GM11168 (cell line): ENCODE results near the gene TNNC2.
"Not testable (repeated sequence)": the region's sequence is repeated elsewhere in the genome, so short reads cannot be mapped to it uniquely, and the experiment has no call there.

Experiments used
- in situ Hi-C: fragments of 300-500 bp; cut with MboI; formaldehyde crosslinking; loops from one replicate; pipeline ENCODE4 v1.12.0; 2022; ENCODE audit warnings: low sequenced_read_pairs; ENCODE audit not compliant: unreplicated experiment

TNNC2 gene

DNA sequence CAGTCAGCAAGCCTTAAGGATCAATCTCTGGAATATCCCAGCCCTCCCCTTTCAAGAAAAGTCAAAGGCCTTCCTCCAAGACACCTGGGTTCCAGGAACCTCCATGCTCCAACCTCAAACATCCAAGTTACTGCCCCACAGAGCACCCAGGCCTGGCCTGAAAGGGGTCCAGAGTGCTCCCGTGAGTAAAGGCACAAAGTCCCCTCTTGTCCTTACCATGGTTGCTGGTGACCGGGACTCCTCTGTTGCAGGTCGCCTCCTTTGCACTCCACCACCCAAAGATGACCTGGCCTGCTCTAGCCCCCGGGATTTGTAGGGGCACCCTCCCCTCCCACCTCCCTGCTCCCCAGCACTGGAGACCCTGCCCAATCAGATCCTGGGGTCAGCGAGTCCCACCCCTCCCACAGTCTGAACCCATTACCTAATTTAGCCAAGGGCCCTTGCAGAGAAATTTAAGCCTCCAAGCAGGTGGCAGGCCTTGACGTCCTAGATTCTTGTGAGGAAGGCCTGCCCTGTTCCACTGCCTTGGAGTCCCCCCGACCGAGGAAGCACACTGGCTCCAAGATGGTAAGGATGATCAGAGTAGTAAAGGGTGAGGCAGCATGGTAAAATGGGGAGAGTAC, at the start of gene TNNC2:
Gene TNNC2 (minus strand): TSS at position 283 of the 623 bp plus-strand sequence. CDS start 64 bp downstream, at position 219.
- in situ Hi-C loops = no loop called here

DNA sequence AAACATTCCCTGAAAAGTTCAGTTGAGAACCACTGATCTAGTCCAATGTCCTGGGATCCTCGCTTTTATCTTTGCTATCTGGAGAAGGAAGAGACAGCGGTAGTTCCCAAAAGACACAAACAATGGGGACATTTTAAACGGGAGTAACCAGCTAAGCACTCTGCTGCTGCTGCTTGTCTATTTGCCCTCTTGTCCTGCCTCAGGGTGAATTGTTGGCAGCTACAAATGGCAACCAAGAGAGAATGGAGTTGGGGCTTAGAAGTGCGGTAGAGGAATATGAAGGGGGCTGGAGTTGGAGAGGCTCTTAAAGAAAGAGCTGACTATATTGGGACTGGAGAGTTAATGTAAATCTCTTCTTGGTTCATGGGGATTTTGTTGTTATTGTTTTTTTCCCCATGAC, 47.5 kb upstream of the TNNC2 start:
- in situ Hi-C loops = no loop called here

DNA sequence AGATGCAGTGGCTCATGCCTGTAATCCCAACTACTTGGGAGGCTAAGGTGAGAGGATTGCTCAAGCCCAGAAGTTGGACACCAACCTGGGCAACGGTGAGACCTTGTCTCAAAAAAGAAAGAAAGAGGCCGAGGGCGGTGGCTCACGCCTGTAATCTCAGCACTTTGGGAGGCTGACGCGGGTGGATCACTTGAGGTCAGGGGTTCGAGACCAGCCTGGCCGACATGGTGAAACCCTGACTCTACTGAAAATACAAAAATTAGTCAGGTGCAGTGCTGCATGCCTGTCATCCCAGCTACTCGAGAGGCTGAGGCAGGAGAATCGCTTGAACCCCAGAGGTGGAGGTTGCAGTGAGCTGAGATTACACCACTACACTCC, 47.0 kb upstream of the TNNC2 start:
- in situ Hi-C loops = not testable (repeated sequence)

DNA sequence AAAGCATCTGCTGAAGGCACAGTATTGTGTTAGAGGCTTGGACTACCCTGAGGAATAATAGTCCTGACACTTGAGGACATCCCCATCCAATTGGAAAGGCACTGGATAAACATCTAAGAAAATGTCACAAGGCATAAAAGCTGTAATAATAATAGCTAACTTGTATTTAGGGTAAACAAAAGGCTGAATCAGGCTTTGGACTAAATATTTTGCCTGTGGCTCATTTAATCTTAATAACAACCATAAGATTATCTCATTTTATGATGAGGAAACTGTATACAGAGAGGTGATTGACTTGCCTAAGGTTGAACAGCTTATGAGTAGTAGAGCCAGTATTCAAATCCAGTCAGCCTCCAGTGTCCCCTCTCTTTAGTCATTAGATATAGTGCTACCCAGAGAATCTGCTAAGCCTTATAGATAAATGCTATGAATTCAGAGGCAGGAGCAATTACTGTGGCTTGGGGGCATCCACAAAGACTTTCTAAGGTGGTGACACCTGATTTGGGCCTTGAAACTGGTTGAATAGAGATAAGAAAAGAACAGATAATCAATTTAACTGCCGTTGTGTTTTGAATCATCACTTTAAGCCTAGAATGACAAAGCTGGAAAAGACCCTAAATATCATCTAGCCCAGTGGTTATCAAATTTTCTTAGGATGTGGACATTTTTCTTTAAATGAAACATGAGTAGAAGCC, 46.4 kb upstream of the TNNC2 start:
- in situ Hi-C loops = no loop called here

DNA sequence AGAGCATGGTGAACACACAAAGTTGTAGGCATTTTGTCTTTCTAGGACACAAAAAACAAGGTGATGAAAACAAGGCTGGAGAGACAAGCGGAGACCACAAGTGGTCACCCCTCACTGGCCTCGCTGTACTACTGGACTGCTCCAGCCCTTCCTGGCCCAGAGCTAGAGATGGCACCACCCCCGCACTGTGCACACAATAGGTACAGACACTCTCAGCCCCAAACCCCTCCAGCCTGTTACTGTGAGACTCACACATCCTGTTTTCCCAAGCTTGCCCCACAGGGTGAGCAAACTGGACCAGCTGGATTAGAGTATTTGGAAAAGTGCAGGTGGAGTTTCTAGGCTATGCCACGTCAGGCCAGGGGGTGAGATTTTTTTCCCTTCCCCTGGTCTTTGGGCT, 45.5 kb upstream of the TNNC2 start:
- in situ Hi-C loops = no loop called here

DNA sequence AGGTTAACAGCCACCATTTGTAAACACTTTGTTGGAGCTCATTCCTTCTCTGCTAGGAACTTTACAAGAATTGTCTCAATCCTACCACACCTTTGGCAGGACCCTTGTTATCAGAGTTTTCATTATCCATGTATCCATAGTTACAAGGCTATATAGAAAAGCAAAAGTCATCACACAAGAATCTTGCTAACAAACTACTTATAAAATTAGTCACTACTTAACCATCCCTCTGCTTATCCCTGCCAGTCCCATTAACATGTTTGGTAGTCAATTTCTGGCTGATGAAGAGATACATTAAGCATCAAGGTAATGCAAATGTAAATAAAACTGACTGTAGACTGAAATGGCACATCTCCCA, 40.7 kb upstream of the TNNC2 start:
- in situ Hi-C loops = no loop called here

DNA sequence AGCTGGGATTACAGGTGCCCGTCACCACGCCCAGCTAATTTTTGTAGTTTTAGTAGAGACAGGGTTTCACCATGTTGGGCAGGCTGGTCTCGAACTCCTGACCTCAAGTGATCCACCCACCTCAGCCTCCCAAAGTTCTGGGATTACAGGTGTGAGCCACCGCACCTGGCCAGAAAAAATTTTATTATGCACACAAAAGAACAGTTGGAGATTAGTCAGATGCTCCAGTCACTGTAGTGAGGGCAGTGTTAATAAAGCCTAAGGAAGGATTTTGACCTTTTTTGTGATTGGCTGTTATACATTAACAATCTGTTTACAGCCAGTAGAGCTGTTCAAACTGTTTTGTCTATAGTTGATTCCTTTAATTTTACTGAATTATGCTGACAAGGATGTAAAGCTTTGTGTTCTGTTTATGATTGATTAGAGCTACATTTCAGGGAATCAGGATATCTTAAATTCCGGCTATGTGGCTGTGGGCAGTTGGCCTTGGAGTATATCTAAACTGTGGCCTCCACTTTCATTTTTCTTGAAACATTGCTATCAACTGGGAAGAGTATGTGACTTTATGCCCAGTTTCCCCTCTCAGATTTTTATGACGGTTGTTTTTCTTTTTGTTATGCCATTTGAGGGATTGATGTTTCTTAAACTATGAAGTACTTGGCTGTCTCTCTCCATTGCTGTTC, 40.2 kb upstream of the TNNC2 start:
- in situ Hi-C loops = no loop called here

DNA sequence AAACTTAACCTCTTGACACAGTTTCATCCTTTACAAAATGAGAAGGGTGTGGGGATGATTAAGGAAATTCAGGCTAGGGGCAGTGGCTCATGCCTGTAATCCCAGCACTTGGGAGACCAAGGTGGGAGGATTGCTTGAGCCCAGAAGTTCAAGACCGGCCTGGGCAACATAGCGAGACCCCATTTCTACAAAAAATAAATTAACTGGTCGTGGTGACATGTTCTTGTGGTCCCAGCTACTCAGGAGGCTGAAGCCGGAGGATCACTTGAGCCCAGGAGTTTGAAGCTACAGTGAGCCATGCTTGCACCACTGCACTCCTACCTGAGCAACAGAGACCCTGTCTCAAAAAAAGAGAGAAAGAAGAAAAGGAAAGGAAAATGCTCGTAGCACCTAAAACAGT, 39.3 kb upstream of the TNNC2 start:
- in situ Hi-C loops = no loop called here

DNA sequence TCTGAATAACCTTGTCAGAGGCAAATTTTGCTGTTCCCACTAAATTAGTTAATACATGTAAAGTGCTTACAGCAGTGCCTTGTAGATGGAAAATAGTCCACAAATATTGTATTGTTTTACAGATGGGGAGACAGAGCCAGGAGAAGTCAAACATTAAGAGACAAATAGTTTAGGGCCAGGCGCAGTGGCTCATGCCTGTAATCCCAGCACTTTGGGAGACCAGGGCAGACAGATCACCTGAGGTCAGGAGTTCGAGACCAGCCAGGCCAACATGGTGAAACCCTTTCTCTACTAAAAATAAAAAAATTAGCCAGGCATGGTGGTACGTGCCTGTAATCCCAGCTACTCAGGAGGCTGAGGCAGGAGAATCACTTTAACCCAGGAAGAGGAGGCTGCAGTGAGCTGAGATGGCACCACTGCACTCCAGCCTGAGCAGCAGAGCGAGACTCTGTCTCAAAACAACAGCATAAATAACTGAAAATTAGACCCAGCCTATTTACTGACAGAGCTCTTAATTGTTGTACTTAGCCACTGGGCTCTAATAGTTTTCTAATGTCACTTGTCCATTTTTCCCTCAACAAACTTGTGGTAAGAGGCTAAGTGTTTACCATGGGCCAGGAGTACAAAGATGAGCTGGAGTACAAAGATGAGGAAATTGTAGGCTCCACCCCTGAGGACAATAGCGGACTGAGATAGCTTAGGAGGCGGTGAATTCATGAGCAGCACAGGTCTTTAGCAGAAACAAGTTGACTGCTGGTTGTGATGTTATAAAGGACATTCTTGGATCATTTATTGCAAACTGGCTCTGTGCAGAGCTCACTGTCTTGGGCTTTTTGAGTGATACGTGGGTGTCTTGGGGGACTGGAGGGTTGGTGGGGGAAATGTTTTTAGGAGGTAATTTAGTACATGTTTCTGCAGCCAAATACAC, 36.7 kb upstream of the TNNC2 start:
- in situ Hi-C loops = no loop called here

DNA sequence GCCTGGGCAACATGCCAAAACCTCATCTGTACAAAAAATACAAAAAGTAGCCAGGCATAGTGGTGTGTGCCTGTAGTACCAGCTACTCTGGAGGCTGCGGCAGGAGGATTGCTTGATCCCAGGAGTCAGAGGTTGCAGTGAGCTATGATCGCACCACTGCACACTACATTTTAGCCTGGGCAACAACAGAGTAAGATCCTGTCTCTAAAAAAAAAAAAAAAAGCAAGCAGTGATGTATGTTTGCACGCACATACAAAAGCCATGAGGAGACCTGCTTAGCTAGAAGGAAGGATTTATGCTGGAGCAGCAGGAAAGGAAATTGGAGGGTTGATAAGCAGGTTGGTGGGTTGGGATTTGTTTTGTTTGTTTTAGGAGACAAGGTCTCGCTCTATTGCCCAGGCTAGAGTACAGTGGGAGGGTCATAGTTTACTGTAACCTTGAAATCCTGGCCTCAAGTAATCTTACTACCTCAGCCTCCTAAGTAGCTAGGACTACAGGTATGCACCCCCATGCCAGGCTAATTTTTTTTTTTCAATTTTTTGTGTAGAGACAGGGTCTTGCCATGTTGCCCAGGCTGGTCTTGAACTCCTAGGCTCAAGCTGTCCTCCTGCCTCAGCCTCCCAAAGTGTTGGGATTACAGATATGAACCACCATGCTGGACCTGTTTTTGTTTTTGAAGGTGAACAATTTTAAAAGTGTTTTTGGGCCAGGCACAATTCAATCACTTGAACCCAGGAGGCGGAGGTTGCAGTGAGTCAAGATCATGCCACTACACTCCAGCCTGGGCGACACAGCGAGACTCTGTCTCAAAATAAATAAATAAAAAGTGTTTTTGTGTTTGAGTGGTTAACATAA, 34.3 kb upstream of the TNNC2 start:
- in situ Hi-C loops = no loop called here

DNA sequence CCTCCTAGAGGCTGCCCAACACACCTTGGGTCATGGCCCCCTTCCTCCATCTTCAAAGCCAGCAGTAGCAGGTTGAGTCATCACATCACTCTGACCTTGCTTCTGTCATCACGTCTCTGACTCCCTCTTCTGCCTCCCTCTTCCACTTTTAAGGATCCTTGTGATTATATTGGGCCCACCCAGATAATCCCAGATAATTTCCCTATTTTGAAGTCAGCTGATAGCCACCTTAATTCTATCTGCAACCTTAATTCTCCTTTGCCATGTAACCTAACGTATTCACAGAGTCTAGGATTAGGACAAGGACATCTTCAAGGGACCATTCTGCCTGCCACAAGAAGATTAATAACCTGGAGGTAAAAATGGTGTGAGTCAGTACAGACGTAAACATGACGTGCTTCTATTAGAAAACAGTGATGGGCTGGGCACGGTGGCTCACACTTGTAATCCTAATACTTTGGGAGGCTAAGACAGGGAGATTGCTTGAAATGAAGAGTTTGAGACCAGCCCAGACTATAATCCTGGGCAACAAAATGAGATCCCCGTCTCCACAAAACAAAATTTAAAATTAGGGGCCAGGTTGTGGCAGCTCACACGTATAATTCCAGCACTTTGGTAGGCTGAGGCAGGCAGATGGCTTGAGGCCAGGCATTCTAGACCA, 33.6 kb upstream of the TNNC2 start:
- in situ Hi-C loops = no loop called here

DNA sequence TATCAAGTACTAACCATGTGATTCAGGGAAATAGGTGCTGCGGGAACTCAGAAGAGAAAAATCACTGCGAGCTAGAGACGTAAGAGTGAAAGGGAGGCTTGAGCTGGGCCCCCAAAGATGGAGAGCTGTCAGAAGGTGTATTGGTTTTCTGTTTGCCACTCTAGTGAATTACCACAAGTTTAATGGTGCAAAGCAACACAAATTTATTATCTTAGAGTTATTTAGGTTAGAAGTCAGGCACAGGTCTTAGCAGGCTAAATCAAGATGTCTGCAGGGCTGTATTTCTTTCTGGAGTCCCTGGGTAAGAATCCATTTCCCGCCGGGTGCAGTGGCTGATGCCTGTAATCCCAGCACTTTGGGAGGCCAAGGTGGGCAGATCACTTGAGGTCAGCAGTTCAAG, 32.8 kb upstream of the TNNC2 start:
- in situ Hi-C loops = no loop called here

DNA sequence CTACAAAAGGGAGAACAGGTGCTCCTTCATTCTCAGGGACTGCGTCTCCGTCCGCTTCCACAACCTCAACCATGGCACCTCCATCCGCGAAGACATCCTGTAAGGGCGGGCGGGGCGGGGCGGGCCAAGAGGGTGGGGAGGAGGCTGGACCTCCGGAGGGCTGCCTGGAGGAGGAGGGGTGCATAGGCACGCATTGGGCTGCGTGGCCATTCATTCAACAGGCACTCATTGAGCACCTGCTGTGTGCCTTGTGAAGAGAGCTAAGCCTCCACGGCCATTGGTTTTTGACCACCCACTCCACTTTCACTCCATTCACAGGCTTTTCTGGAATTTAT, 30.7 kb upstream of the TNNC2 start:
- in situ Hi-C loops = no loop called here

DNA sequence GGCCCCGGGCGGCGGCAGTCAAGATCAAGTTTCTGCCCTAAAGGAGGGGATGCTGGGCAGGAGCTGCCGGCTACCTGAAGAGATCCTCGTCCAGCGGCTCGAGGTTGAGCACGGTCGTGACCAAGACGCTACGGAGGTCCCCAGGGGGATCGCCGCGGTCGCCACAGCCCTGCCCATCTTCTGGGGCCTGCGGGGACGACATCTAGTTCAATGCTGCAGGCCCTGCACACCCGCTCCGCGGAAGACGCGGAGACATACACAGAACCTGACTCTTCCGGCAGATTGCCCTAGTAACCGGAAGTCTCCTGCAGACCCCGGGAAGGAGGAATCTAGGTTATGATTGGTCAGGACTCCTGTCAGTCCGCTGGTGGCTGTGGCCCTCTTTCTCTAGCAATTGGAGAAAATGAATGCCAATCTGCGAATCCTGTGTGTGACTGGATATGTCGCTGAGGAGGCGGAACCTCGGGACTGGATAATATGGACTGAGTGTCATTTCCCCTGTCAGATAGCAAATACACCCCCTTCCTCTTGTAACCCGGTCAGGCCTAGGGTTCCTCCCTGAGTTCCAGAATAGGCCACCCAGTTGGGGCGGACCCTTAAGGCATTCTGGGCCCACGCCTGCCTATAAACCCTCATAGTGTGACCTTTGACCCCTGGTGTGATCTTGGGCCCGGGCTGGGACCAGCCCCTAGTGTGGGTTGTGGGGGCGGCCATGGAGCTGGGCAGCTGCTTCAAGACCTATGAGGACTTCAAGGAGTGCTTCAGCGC, 30.2 kb upstream of the TNNC2 start, which contains the start of the genes ACOT8 and ZSWIM3:
Gene ACOT8 (minus strand): TSS at position 279 of the 768 bp plus-strand sequence. CDS start 77 bp downstream, at position 202.
Gene ZSWIM3 (plus strand): TSS at position 501 of the 768 bp plus-strand sequence. CDS start 212 bp downstream, at position 713.
- in situ Hi-C loops = no loop called here

DNA sequence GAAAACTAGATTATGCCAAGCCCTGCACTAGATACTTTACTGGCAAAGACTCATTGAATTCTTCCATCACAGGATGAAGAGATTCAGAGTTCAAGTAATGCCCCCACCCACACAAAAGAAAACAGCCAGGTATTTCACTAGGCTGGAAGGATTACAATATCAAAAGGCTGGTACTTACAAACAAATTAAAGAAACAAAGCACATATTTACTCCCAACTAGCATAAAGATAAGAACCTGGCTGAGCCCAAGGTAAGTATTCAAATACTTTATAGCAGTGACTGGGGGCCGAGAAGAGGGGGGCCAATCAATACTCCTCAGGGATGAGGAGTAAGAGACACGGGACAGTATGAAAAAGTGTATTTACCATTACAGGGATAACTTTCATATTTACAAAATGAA, 26.4 kb upstream of the TNNC2 start:
- in situ Hi-C loops = no loop called here

DNA sequence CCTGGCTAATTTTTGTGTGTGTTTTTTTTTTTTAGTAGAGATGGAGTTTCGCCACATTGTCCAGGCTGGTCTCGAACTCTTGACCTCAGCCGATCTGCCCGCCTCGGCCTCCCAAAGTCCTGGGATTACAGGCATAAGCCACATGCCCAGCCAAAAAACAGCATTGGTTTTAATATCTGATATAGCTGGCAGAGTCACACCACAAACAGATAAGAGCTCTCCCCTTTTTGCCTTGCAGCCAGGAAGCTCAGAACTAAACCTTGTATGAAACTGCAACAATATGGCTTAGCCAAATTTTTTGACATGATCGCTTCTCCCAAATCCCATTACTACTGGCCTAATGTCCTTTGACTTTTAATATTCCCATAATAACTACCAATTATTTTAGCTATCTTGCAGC, 25.2 kb upstream of the TNNC2 start:
- in situ Hi-C loops = no loop called here

DNA sequence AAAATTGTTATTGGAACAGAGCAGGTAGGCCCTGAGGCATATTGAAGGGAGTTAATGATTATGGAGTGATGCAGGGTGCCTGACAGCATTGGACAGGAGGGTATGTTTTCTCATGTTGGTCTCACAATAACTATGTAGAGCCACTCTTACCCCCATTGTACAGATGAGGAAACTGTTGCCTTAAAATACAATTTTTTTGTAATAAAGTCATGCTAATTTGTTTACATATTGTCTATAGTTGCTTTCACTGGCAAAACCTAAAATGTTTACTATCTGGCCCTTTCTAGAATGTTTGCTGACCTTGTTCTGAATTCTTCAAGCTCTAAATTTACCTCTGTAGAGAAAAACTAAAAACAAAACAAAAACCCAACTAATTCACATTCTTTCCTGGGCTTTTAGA, 24.4 kb upstream of the TNNC2 start:
- in situ Hi-C loops = no loop called here

DNA sequence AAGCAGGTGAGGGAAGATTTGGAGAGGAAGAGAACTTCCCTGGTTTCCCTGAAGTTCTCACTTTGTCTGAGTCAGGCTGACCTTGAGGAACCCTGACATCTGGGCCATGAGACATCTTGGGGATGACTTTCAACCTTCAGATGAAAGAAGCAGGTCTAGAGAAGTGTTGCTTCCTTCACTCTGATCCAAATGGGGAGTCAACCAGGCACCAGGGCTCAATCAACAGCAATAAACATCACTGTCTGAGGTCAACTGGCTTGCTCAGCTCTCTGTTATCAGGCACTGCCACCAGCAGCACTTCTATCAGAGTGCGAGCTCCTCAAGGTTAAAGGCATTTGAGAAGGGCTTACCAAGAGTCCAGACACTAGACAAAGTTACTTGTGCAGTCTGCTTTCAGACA, 23.8 kb upstream of the TNNC2 start:
- in situ Hi-C loops = no loop called here
